ENCODE data around the gene SIRPA.
A peak's percentile ranks its signal among the peaks of the same experiment; 100 is the strongest.

The SIRPA gene

DNA sequence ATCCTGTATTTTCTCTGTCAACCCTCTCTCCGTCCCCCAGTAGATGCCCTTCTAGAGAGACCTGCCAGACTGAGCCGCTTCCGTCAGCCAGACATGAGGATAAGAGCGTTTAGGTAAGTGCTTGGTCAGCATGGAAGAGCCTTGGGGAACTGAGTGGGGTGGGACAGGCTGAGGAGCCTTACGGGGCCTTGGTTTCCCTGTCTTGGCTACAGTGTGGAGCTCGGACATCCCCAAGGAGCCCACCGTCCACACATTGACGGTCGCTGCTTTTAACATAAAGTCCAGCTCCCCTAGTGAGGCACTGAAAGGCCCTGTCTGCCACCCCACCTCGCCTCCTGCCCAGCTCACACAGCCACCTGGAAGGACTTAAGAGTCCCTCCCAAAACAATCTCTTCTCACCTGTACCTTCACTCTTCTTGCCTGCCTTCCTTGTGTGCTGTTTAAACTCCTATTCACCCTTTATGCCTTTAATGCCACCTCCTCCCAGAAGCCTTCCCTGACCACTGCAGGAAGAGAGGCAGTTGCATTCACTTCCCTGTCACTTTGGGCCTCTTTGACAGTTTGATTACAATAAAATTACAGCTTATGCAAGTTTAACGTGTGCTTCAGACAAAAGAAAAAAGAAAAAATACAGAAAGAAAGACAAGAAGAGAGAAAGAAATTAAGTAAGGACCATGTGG lies 56.4 kb downstream of the SIRPA start:
- no peak for DNase-seq (ENCODE audit: low read depth)

DNA sequence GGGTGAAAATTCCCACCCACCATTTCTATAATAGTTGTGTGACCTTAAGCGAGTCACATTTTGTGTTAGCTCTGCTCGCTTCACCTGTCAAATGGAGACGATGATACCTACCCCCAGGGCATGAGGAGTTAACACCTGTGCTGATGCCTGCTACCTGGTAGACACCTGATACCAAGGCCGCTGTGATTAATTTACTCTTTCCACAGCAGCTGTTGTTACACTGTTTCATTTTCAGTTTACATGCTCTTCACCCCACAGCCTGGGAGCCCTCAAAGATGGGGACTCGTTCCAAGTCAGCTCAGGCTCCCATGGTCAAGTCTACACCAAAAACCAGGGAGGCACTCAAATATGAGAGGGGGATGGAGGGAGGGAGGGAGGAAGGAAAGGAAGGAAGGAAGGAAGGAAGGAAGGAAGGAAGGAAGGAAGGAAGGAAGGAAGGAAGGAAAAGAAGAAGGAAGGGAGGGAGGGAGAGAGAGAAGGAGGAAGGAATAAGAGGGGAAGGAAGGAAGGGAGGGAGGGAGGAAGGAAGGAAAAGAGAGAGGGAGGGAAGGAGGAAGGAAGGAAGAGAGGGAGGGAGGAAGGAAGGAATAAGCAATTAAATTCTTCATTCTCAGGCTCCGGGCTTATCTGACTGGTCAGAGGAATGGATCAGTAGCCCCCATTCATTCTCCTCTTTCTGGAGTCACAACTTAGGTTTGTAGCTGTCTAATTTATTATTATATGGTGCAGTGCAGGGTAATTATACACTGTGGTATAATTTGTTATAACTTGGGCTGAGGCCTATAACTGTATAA lies 57.7 kb downstream of the SIRPA start:
- DNase-seq (ENCODE audit: low read depth), result no peak

DNA sequence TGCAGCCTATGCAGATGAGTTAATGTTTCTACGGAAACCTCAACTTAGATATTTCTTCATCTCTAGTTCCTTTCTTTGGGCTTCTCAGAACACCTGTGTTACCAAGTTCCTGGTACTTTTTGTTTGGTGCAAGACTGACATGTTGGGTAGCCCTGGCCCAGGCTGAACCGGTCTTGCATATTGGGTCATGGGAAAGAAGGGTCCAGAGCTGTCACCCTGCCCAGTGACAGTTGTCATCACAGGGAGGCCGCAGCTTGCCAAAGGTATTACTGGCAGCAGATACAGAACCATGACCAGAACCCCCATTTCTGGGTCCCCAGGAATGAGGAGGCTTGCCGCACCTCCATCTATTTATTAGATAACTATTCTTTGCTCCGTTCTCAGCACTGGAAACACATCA lies 58.4 kb downstream of the SIRPA start:
- no peak for DNase-seq (ENCODE audit: low read depth)

DNA sequence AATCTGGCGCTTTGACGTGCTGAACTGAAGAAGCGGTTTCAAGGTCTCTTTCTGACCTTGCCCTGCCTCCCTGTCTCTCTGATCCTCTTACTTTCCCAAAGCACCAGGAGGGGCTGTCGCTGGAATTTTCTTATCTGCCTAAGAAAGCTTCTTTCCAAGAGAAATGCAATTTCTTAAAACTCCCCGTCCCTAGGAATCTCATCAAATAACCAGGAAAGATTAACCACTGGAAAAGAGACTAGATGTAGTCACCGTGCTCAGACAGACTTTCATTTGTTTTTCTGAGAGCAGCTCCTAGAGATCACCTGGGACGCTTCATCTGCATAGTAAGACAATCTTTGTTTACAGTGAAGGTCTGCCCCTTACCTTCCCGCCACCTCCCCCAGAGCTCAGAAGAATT lies 60.0 kb downstream of the SIRPA start:
- DNase-seq (ENCODE audit: low read depth), result no peak

DNA sequence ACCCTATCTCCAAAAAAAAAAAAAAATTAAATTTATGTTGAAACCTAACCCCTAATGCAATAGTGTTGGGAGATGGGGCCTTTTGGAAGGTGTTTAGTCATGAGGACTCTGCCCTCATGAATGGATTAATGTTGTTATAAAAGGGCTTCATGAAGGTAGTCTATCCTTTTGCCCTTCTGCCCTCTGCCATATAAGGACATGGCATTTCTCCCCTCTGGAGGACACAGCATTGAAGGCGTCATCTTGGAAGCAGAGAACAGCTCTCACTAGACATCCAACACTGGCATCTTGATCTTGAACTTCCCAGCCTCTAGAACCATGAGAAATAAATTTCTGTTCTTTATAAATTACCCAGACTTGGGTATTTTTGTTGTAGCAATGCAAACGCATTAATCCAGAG lies 63.2 kb downstream of the SIRPA start:
- no peak for DNase-seq (ENCODE audit: low read depth)

DNA sequence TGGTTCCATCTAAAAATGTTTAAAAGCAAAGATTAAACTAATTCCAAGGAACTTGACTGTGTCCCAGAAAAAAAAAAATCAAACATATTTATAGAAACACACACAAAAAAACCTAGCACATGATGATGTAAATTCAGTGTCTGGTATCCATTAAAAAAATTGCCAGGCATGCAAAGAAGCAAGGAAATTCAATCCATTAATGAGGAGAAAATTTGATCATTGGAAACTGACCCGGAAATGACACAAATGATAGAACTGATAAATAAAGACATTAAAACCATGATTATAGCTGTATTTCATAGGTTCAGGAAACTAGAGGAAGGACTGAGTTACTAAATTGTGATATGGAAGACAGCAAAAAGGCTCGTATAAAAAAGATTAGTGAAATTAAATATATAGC lies 63.9 kb downstream of the SIRPA start:
- no peak for DNase-seq (ENCODE audit: low read depth)

DNA sequence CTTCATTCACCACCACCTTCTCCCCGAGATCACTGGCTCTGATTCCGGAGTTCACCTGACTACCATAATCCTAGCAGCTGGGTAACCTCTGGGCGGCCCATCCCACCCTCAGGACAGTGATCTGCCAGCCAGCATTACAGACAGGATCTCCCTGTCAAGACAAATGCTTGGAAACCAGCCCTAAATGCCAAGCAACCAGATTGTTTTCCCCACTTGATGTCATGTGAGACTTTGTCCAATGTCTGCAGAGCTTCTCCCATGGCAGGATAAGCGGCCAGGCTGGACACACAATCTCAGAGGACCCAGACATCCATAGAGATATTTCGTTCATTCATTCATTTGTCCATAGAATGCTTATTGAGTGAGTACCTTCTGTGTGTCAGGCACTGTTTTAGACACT lies 66.2 kb downstream of the SIRPA start:
- no peak for DNase-seq (ENCODE audit: low read depth)

DNA sequence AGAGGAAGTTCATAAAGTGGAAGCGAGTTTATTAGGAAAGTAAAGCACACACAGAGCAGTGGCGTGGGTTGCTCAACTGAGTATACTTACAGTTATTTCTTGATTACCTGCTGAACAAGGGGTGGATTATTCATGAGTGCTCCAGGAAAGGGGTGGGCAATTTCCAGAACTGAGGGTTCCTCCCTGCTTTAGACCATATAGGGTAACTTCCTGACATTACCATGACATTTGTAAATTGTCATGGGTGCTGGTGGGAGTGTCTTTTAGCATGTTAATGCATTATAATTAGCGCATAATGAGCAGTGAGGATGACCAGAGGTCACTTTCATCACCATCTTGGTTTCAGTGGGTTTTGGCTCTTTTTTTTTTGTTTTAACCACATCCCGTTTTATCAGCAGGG lies 68.9 kb downstream of the SIRPA start:
- no peak for DNase-seq (ENCODE audit: low read depth)

DNA sequence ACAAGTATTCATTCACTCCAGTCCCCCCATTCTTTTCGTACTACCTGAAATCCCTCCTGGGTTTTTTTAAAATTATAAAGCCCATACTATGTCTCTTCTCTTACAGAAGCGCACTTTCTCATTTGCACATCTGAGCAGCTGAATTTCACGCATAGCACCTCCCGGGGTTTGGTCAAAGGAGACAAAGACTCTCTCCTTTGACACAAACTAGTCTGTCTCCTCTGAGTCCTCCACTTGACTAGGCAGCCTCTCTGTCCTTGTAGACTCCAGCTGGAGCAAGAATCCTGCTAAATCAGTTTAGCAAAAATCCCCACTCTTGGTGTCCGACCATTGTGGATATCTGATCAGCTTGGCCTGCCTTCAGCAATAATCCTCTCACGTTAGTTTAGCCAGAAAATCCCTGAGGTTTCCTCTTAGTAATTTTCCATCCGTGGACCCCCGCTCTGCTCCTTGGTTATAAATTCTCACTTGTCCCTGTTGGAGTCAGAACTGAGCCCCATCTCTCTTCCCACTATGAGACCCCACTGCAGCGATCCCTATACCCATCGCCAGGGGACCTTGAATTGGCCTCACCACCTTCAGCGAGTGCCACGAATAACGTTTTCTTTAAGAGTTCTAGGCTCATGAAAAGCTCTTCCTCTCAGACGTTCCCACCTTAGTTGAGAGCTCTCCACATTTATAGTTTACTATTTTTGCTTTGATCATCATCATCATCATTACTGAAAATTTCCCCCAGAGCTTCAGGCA lies 69.6 kb downstream of the SIRPA start:
- no peak for DNase-seq (ENCODE audit: low read depth)

DNA sequence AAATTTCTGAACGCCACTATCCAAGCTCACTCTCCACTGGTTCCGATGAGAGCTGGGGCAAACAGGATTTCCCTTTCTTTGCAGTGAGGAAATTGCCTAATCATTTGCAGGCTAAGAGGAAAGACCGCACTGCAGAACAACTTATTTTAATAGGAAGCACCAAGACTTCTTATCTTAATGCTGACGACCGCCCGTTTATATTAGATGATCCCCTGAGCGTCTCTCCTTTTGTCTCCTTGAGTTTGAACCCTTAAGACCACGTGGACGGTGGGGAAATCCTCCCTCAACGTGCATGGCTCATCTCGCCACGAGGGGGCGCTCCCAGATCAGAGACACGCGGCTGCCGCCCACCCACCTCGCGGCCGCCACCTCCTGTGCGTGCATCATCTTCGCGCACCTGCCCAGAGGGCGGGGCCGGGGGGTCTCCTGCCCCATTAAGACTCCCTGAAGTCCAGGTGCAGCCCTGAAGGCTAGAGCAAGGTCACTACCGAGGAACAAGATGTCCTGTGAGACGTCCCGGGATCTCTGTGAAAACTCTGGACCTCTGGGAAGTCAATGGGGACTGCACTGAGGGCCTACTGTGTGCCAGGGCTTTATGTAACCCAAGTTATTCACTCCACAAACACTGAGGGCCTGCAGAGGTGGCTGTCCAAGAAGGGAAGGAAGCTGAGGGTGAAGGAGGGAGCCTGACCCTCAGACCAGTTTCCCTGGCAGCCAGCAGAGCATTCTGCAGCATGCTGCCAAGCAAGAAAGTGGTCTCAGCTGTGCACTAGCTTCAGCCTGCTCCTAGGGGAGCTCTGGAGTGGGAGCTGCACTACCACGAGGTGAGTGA lies 70.5 kb downstream of the SIRPA start:
- DNase-seq (ENCODE audit: low read depth), result no peak

DNA sequence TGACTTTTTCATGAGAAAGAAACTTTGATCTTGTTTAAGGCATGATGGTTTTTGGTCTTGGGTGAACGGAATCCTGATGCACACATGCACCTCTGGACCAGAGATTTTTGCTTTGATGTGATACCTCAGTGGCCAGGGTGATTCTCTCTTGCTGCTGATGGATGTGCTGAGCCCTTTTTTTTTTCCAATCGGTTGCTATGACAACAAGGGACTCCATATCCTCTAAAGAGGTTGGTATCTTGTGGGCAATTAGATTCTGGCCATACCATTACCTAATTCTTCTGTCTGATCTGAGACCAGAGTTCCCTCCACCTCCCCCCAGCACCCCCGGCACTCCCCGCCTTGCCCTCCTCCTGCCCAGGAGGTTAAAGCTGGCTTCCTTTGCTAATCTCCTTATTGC lies 73.8 kb downstream of the SIRPA start:
- DNase-seq (ENCODE audit: low read depth), result no peak

DNA sequence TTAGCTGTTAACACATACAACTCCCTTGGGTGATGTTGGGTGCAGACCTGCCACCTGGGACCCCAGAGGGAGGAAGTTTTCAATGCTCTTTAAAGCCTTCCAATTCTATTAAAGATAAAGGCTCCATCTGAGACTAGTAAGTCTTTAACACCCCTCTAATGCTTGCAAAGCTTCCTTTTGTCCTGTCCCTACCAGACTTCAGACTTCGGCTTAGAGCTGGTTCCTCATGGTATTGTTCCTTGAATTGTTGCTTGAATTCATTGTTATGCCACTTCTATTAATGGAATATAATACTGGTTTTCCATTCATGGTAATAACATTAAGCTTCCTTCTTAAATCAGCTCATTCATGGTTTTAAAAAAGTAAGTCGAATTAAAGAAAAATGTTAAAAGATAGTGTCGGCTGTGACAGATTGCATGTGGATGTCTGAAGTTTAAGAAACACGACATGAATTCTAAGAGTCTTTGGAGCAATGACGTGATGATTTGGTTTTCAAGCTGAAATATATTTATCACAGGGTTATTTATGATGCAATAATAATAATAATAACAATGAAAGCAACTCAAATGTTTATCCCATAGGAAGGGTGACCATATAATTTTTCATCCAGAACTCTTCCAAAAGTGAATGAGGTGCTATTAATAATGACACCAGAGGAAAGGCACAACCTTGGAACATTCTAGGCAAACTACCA lies 76.8 kb downstream of the SIRPA start:
- no peak for DNase-seq (ENCODE audit: low read depth)

DNA sequence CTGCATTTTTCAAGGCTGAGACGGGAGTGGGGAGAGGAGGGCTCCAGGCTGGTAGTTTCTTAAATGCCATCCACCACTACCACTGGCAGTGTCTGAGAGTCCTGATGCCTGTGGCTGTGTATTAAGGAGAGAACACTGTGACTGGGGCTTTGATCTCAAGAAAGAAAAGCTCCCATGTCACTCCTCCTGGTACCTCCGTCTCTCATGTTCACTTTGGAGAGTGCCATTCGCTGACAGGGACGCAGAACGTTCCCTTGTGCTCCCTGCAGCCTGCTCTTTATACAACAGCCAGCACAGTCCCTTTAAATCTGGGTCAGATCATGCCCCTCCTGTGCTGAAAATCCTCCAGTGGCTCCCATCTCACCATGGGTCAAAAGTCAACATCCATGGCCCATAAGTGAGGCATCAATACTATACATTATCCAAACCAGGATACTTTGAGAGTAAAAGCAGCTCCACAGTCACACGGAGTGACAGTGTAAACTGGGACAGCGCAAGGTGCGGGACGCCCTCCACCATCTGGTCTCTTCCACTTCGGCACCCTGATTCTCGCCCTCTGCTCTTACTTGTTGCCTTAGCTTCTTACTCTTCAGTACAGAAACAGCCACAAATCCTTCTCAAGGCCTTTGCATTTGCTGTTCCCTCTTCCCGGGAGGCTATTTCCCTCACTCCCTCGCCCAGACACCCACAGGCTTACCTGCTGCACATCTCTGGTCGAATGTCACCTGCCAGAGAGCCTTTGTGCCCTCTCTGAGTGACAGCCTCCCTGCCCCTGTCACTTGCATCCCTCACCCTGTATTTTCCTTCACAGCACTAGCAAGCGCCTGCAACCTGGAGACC lies 78.6 kb downstream of the SIRPA start:
- DNase-seq (ENCODE audit: low read depth), result no peak

DNA sequence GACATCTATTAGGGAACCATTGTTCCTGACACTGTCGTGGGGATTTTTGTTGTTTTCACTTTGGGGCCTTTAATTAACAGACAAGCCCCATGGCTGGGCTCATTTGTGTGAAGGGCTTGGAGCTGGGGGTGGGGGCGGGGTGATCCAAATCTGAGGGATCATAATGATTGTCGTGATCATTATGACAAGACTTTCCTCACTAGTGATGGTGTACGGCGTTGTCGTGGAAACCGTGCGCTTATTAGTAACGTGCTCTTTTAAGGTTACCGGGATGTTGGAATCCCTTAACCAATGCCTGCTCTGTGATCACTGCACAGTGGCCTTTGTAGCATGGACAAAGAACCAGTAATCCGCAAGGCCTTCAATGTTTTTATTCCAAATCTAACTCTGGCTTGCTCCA lies 80.1 kb downstream of the SIRPA start:
- DNase-seq (ENCODE audit: low read depth), result no peak

DNA sequence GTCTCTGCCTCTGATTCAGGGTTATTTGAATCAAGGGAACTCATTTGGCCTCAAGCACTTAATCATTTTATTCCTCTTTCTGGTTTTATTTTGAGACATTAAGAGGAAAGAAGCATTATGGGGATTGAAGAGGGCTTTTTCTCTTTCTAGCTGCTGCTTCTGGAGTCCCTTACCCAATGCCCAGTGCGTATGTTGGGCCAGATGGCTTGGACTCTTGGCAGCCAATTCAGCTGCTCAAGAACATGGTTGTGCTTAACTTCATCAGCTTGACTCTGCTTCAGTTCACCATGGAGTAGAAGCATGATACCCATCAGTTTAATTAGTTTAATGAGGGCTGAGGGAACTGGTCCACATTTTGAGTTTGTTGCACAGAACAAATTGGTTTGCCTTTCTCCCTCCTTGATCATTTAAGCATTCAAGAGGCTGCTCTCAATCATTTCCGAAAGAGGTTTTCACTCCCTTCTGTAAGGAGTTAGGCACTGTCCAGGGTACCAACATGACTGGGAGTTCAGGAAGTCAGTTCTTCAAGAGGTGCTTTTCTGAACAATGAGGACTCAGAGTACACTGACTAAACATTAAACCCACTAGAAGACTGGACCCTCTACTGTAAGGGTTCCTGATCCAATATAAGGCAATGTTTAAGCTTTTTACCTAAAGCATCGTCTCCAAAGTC lies 84.0 kb downstream of the SIRPA start:
- no peak for DNase-seq (ENCODE audit: low read depth)

DNA sequence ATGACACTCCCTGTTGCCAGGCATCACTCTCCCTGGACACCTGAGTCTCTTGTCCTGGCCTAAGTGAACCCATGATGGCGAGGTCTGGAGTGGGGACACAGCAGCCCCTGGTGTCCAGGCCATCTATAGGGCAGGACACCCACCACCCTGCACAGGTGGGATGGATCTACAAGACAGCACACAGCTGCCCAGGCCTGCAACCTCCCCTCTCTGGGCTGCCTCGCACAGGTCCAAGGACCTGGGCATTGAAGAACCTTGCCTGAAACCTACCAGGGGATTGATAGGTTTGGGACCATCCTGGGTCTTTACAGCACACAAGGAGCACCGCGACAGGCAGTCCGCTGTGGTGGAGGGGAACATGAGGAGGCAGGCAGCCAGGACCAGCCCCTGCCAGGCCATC lies 87.5 kb downstream of the SIRPA start:
- no peak for DNase-seq (ENCODE audit: low read depth)

DNA sequence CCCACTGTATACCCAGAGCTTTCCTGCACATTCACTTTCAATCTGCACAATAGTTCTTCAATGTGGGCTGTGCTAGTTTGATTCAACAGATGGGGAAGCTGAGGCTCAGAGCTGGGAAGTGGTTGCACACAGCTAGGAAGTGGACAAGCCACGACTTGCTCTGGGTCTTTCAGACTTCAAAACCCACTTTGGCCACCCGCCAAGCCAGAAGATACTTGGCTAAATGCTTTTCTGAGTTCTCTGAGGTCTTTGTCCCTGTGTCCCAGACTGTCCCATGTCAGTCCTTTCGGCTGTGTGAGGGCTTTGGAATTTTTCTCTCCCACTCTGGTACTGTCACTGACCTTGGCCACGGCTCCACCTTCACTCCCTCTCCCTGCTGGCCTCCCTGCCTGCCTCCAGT lies 88.1 kb downstream of the SIRPA start:
- no peak for DNase-seq (ENCODE audit: low read depth)

DNA sequence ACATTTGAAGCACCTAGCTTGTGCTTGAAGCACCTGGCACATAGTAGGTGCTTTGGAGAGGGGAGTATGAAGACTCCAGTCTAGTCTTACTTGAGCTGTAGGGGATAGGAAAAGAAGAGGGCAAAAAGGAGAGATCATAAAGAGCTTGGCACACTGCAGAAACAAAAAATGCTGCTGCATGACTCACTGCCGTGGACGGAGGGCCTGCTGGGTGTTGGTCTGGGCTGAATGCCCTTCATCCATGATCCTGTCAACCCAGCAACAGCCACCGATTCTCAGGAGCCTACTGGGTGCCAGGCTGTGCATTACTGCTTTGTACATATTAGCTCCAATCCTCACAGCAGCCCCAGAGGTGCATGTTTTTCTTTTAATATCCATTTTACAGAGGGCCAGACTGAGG lies 92.6 kb downstream of the SIRPA start:
- peak; percentile 6 for DNase-seq (ENCODE audit: low read depth)

Measured in GM04504 (cell line).